Mesendoderm (in vitro differentiated cells): ENCODE measurements around the gene SEMA3A.

Experiments used
- DNase-seq: peaks from one replicate; pipeline ENCODE4 v3.0.0; 2013
- H2AK5ac ChIP-seq: 2 replicates; pipeline ENCODE4 v1.6.1; 2013; ENCODE audit warnings: low read length, inconsistent platforms
- H2BK120ac ChIP-seq: 2 replicates; pipeline ENCODE4 v1.6.1; 2013; ENCODE audit warnings: low read depth, mild to moderate bottlenecking, low read length, moderate library complexity, mixed read lengths
- H2BK15ac ChIP-seq: replicated peaks from 2 replicates; pipeline ENCODE4 v1.6.1; 2013; ENCODE audit warnings: low read depth, mild to moderate bottlenecking, moderate library complexity
- H2BK5ac ChIP-seq: 2 replicates; pipeline ENCODE4 v1.6.1; 2013; ENCODE audit warnings: low read length, inconsistent platforms
- H3K18ac ChIP-seq: 2 replicates; pipeline ENCODE4 v1.6.1; 2013; ENCODE audit warnings: mild to moderate bottlenecking, low read length, mixed read lengths
- H3K23ac ChIP-seq: one replicate; pipeline ENCODE4 v1.6.1; 2013; ENCODE audit warnings: low read length
- H3K27ac ChIP-seq: 2 replicates; pipeline ENCODE4 v1.5.1; 2013; ENCODE audit warnings: low read depth, mild to moderate bottlenecking, inconsistent platforms, low read length, moderate library complexity
- H3K27me3 ChIP-seq: 2 replicates; pipeline ENCODE4 v1.6.1; 2013; ENCODE audit warnings: low read length, control low read depth, mild to moderate bottlenecking, inconsistent platforms; ENCODE audit not compliant: insufficient read depth, poor library complexity
- H3K36me3 ChIP-seq: 2 replicates; pipeline ENCODE4 v1.6.1; 2013; ENCODE audit warnings: low read length, inconsistent platforms; ENCODE audit not compliant: control insufficient read depth, insufficient read depth
- H3K4ac ChIP-seq: one replicate; pipeline ENCODE4 v1.6.1; 2013; ENCODE audit warnings: low read depth, mild to moderate bottlenecking, low read length, moderate library complexity
- H3K4me1 ChIP-seq: 2 replicates; pipeline ENCODE4 v1.6.1; 2013; ENCODE audit warnings: low read depth, low read length, inconsistent platforms; ENCODE audit not compliant: control insufficient read depth
- H3K4me2 ChIP-seq: 2 replicates; pipeline ENCODE4 v1.6.1; 2013; ENCODE audit warnings: low read length
- H3K4me3 ChIP-seq: 2 replicates; pipeline ENCODE4 v1.5.1; 2013; ENCODE audit warnings: mild to moderate bottlenecking, low read length
- H3K56ac ChIP-seq: one replicate; pipeline ENCODE4 v1.6.1; 2013; ENCODE audit warnings: low read length
- H3K79me1 ChIP-seq: 2 replicates; pipeline ENCODE4 v1.6.1; 2013; ENCODE audit warnings: low read length, inconsistent platforms
- H3K79me2 ChIP-seq: 2 replicates; pipeline ENCODE4 v1.6.1; 2013; ENCODE audit warnings: mild to moderate bottlenecking, low read length; ENCODE audit not compliant: control insufficient read depth, insufficient read depth
- H3K9ac ChIP-seq: 2 replicates; pipeline ENCODE4 v1.6.1; 2013; ENCODE audit warnings: low read length, inconsistent platforms
- H4K5ac ChIP-seq: one replicate; pipeline ENCODE4 v1.6.1; 2013; ENCODE audit warnings: low read length
- H4K8ac ChIP-seq: one replicate; pipeline ENCODE4 v1.6.1; 2013; ENCODE audit warnings: low read depth, mild to moderate bottlenecking, control low read depth, low read length, moderate library complexity
- WGBS: extraction: QIAGEN DNeasy Blood & Tissue Kit; methylation state at CpG from one replicate; pipeline ENCODE4 v1.1.7; 2013; ENCODE audit warnings: low lambda C conversion rate, missing lambda C conversion rate; ENCODE audit not compliant: insufficient coverage; ENCODE audit errors: extremely low coverage; 5-methylcytosine and 5-hydroxymethylcytosine counted together

SEMA3A gene

DNA sequence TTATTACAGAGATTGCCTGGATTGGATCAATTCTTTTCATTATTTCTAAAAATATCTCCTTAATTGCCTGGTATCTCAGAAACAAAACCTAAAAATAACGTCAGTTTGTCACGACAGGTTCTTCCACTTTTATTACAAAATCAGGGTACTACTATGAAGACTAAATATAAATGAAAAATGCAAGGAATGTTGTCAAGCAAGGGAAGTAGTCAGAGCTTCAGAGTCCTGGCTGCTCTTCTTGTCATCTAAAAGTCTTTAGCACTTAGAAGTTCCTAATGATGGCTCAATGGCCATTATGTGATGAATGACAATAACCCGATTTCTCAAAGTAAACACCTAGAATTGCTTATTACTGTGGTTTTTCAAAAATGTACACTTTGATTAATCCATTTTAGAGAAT, 192.2 kb downstream of the SEMA3A start:
- Histone ChIP-seq H2BK15ac (no peak overlapping the region), H3K27ac (no peak overlapping the region), H3K23ac (no peak overlapping the region), H2BK120ac (no peak overlapping the region), H3K27me3 (no peaks in the 10 kb centered on the region), H4K5ac (no peak overlapping the region), H2BK5ac (no peak overlapping the region), H3K9ac (no peak overlapping the region), H3K18ac (no peak overlapping the region), H2AK5ac (no peak overlapping the region), H3K56ac (no peak overlapping the region), H3K79me1 (no peaks in the 10 kb centered on the region), H3K4me1 (no peaks in the 10 kb centered on the region), H3K4me2 (no peak overlapping the region), H3K36me3 (no peaks in the 10 kb centered on the region), H3K79me2 (no peaks in the 10 kb centered on the region), H3K4me3 (no peak overlapping the region), H4K8ac (no peak overlapping the region), H3K4ac (no peak overlapping the region)
- DNase-seq: peak; percentile 27
- WGBS: no CpG with 5 or more reads among the region's 3 CpGs

DNA sequence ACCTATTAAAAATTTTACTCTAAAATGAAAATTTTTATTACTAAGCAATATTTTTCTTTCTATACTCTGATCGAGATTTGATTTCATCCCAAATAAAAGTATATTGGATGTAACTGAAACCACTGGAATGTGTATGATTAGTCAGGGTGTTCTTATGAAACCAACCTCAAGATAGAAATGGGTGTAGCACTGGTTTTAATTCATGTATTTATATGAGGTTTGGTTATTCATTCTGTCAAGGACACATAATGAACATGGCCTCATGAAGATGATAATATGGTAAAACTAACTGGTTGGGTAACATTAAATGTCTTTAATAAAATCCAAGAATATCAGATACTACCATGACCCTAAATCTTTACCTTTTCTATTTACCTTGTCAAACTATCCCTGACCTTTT, 197.7 kb downstream of the SEMA3A start:
- H2BK5ac ChIP-seq: no peak overlapping the region
- H4K8ac ChIP-seq: no peak overlapping the region
- no peaks in the 10 kb centered on the region for H3K4me1 ChIP-seq
- H2AK5ac ChIP-seq: no peak overlapping the region
- no peak for DNase-seq
- no peak overlapping the region for H2BK120ac ChIP-seq
- H3K79me1 ChIP-seq: no peaks in the 10 kb centered on the region
- 100% methylated on average over 1 of the region's 1 CpG for WGBS
- no peak overlapping the region for H3K4me2 ChIP-seq
- no peak overlapping the region for H3K56ac ChIP-seq
- no peaks in the 10 kb centered on the region for H3K36me3 ChIP-seq
- H2BK15ac ChIP-seq: no peak overlapping the region
- H3K9ac ChIP-seq: no peak overlapping the region
- H3K27me3 ChIP-seq: no peaks in the 10 kb centered on the region
- H3K79me2 ChIP-seq: no peaks in the 10 kb centered on the region
- no peak overlapping the region for H3K23ac ChIP-seq
- H4K5ac ChIP-seq: no peak overlapping the region
- H3K4me3 ChIP-seq: no peak overlapping the region
- H3K18ac ChIP-seq: no peak overlapping the region
- H3K27ac ChIP-seq: no peak overlapping the region
- H3K4ac ChIP-seq: no peak overlapping the region

DNA sequence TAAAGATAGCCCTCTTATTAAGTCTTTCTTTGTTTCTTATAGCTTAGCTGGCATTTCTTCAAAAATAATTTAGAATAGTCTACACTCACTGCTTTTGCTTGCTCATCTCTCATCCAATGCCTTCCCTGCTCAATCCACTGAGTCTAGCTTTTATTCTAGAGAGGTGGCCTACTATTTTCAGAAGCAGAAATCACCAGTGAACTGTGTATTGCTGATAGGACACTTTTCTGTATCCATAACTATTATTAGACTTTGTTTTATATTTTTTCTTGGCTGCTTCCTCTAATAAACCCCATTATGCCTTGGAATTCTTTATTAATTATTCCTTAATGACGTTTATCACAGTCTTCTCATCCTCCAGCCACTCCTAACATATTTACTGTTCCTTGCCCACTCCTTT, 206.8 kb downstream of the SEMA3A start:
- no peak overlapping the region for H2BK5ac ChIP-seq
- no peak overlapping the region for H2AK5ac ChIP-seq
- H3K18ac ChIP-seq: no peak overlapping the region
- no CpG with 5 or more reads among the region's 1 CpG for WGBS
- H3K4me2 ChIP-seq: no peak overlapping the region
- H2BK15ac ChIP-seq: no peak overlapping the region
- DNase-seq: no peak
- H3K4ac ChIP-seq: no peak overlapping the region
- H4K5ac ChIP-seq: no peak overlapping the region
- no peaks in the 10 kb centered on the region for H3K36me3 ChIP-seq
- no peak overlapping the region for H2BK120ac ChIP-seq
- no peak overlapping the region for H3K56ac ChIP-seq
- no peaks in the 10 kb centered on the region for H3K79me2 ChIP-seq
- no peak overlapping the region for H3K23ac ChIP-seq
- H3K79me1 ChIP-seq: no peaks in the 10 kb centered on the region
- no peak overlapping the region for H3K27ac ChIP-seq
- H3K4me3 ChIP-seq: no peak overlapping the region
- H3K27me3 ChIP-seq: no peaks in the 10 kb centered on the region
- no peak overlapping the region for H4K8ac ChIP-seq
- H3K9ac ChIP-seq: no peak overlapping the region
- H3K4me1 ChIP-seq: no peaks in the 10 kb centered on the region

DNA sequence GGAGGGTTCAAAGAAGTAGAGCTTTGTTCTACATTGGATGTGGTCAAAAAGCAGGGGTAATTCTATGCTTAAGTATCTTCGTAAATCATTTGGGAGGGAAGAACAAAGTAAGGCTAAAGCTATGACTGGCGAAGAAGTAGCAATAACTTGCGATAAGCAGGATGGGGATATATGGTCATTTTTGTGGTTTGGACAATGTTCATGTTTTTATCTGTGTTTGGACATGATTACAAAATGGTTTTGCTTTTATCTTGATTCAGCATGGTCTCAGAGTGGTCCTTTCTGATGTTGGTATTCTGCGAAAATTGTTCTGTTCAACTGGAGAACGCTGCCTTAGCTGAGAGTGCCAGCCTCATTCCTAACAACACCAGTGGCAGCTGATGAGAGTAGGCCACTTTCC, 208.8 kb downstream of the SEMA3A start:
- Histone ChIP-seq H3K9ac (no peak overlapping the region), H2BK15ac (no peak overlapping the region), H3K23ac (no peak overlapping the region), H3K4me1 (no peaks in the 10 kb centered on the region), H2AK5ac (no peak overlapping the region), H3K4ac (no peak overlapping the region), H3K4me2 (no peak overlapping the region), H3K27me3 (no peaks in the 10 kb centered on the region), H3K79me2 (no peaks in the 10 kb centered on the region), H2BK5ac (no peak overlapping the region), H3K36me3 (no peaks in the 10 kb centered on the region), H2BK120ac (no peak overlapping the region), H3K56ac (no peak overlapping the region), H3K27ac (no peak overlapping the region), H3K4me3 (no peak overlapping the region), H3K79me1 (no peaks in the 10 kb centered on the region), H3K18ac (no peak overlapping the region), H4K8ac (no peak overlapping the region), H4K5ac (no peak overlapping the region)
- DNase-seq: no peak
- WGBS: no CpG with 5 or more reads among the region's 5 CpGs

DNA sequence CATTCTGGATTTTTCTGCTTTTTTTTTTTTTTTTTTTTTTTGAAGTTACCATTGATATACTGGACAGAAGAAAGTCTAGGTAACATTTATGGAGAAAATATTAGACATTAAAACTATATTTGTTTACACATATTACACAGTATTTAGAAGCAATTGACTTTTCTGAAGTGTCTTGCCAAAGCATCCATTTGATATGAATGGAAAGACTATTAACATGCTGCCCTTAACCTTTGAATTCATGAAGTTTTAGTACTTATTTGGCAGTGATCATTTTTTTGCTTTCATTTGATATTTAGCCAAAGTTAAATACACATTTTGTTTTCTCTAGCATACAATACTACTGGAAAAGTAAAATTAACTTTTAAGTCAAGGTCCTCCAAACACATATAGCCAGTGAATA, 210.0 kb downstream of the SEMA3A start:
- Histone ChIP-seq H3K18ac (no peak overlapping the region), H3K56ac (no peak overlapping the region), H3K79me2 (no peaks in the 10 kb centered on the region), H2BK120ac (no peak overlapping the region), H2BK5ac (no peak overlapping the region), H2AK5ac (no peak overlapping the region), H3K9ac (no peak overlapping the region), H3K79me1 (no peaks in the 10 kb centered on the region), H2BK15ac (no peak overlapping the region), H3K27ac (no peak overlapping the region), H3K4ac (no peak overlapping the region), H3K4me3 (no peak overlapping the region), H3K23ac (no peak overlapping the region), H3K4me2 (no peak overlapping the region), H4K5ac (no peak overlapping the region), H3K27me3 (no peaks in the 10 kb centered on the region), H4K8ac (no peak overlapping the region), H3K36me3 (no peaks in the 10 kb centered on the region), H3K4me1 (no peaks in the 10 kb centered on the region)
- no peak for DNase-seq

DNA sequence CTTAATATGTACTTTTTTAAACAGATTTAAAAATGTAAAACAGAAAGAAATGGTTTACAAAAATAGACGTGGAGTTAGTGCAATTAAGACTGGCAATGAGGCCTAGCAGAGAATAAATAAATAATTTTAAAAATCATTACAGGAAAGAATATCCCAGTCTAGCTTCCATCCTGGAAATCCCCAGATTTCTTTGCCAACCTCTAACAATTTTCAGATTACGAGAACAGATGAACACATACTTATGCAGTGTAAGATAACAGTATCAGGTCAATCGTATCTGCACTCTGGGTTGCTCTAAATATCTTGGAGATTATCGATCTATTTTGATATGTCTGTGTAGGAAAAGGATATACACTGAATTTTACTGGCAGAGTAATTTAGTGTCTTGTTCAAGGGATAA, 210.5 kb downstream of the SEMA3A start:
- Histone ChIP-seq H3K18ac (no peak overlapping the region), H2AK5ac (no peak overlapping the region), H3K27me3 (no peaks in the 10 kb centered on the region), H3K4me2 (no peak overlapping the region), H3K4me3 (no peak overlapping the region), H3K23ac (no peak overlapping the region), H3K9ac (no peak overlapping the region), H3K79me2 (no peaks in the 10 kb centered on the region), H2BK5ac (no peak overlapping the region), H3K56ac (no peak overlapping the region), H2BK120ac (no peak overlapping the region), H3K4me1 (no peaks in the 10 kb centered on the region), H3K4ac (no peak overlapping the region), H3K79me1 (no peaks in the 10 kb centered on the region), H2BK15ac (no peak overlapping the region), H3K27ac (no peak overlapping the region), H3K36me3 (no peaks in the 10 kb centered on the region), H4K5ac (no peak overlapping the region), H4K8ac (no peak overlapping the region)
- WGBS: no CpG with 5 or more reads among the region's 4 CpGs
- DNase-seq: no peak
